Measurements from ENCODE around the gene CACNG4.

The CACNG4 gene

GRCh38 chr17:66985338-66986237 is 21.1 kb downstream of the CACNG4 start:
- DNase-seq (ENCODE audit: low spot score): no peak

GRCh38 chr17:66986659-66987058 is 22.2 kb downstream of the CACNG4 start:
- no peak for DNase-seq (ENCODE audit: low spot score)

GRCh38 chr17:66987059-66987616 is 22.6 kb downstream of the CACNG4 start:
- DNase-seq (ENCODE audit: low spot score): no peak

- no peak for DNase-seq (ENCODE audit: low spot score)
These were observed 23.7 kb downstream of the CACNG4 start for GRCh38 chr17:66988069-66988798.

DNA sequence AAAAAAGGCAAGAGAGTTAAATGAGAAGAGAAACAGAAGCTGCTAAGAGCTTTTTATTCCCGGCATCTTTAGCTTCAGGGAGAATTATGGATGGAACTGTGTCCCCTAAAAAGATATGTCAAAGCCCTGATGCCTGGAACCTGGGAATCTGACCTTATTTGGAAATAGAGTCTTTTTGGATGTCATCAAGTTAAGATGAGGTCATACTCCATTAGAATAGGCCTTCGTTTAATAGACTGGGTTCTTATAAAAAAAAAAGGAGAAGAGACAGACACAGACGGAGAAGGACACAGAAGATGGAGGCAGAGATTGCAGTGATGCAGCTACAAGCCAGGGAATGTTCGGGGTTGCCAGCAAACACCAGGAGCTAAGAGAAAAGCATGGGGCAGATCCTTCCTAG is 24.6 kb downstream of the CACNG4 start:
- DNase-seq (ENCODE audit: low spot score): no peak

DNA sequence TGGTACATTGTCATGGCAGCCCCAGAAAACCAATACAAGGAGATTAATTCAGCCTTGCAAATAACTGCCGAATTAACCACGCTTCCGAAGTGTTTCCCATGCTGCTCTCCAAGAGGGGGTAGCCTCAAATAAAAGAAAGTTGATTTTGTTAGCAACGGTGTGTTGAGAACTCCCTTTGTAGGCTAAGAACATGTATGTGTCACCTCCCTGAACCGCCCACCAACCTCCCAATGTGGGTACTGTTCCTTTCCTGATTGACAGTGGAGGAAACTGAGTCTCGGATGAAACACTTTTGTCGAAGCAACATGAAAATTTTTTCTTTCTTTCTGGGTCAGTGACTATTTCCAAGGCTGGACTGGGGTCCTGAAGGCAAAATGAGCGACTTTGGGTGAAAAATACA is 25.1 kb downstream of the CACNG4 start:
- DNase-seq (ENCODE audit: low spot score): no peak

DNA sequence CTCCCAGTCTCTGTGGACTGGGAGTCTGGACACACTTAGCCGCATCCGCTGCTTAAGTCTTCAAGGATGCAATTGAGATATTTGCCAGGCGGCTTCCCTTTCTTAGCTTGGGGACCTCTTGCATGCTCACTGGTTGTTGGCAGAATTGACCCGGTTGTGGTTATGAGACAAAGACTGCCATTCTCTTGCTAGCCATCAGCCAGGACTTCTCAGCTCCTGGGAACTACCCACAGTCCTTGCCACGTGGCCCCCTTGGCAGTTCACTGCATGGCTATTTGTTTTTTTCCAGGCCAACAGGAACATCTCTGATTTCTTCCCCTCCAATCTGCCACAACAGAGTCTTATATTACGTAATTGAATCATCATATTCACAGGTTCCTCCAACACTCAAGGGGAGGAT is 25.5 kb downstream of the CACNG4 start:
- no peak for DNase-seq (ENCODE audit: low spot score)

DNA sequence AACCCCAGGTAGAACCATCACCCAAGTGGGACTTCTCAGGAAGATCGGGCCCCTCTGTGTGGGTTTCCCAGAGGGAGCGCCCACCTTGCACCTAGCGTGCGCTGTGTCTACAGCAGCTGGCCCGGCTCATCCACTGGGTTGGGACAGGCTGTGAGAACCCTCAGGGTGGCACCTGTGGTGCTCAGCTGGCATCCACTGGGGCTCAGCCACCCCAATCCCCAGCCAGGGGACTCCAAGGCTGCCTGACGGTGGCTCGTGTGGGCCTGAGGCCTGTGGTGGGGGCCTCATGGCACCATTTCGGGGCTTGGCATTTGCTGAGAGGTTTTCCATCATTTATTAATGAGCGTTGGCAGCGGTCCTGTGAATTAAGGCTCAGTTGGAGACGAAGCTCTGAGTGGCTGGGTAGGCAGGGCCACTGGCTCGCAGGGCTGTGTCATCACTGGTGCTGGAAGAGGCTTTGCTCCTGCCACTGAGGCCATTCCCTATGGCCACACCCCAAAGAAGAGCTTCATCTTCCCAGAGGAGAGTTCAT is 28.5 kb downstream of the CACNG4 start:
- DNase-seq (ENCODE audit: low spot score): no peak

DNA sequence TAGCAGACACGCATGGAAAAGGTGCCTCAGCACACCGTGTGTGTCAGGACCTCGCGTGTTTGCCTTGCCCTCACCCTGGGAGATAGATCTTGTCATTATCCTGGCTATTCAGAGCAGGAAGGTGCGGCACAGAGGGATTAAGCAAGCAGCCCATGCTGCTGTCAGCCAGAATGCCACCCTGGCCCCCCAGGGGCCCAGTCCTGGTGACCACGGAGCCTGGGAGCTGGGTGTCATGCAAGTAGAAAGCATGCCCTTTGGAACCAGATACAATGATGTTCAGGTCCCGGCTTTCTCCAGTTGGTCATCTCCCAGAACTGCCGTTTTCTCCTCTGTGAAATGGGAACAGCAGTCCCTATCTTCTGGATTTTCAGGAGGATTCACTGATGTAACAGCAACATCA is 29.9 kb downstream of the CACNG4 start:
- no peak for DNase-seq (ENCODE audit: low spot score)

- DNase-seq (ENCODE audit: low spot score): no peak
These were observed 30.5 kb downstream of the CACNG4 start for GRCh38 chr17:66994930-66995535.

DNA sequence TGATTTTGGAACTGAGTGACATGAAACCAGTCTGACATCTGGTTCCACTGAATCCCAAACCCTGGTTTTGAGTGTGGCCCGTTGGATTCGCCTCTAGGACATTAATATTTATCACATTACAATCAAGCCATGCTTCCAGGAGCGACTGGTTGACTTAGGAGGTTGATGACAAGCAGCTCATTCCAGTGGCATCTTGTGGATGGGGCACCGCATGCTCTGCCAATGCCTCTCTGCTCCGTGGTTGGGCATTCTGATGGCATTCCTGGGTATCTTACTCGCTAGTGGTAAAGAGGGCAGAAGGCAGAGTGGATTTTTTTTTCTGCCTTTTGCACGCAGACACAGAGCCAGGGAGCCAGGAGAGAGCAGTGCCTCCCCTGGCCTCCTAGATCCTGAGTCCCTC is 31.4 kb downstream of the CACNG4 start:
- no peak for DNase-seq (ENCODE audit: low spot score)

DNA sequence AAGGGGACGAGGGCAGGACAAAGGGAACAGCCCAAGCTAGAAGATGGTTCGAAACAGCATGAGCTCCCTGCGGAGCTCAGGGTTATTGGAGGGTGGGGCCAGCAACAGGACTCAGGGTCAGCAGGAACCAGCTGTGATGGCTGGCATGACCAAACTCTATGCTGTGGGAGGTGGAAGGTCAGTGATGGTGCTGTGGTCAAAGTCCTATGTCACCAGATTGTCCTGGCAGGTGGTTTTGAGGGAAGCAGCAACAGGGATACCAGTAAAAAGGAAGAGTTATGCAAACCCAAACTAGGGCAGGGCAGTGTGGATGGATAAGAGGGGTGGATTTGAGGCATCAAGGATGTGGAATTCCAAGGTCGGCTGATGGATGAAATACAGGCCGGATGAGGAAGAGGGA is 32.4 kb downstream of the CACNG4 start:
- DNase-seq (ENCODE audit: low spot score): no peak

GRCh38 chr17:67003231-67003630 is 38.7 kb downstream of the CACNG4 start:
- no peak for DNase-seq (ENCODE audit: low spot score)

DNA sequence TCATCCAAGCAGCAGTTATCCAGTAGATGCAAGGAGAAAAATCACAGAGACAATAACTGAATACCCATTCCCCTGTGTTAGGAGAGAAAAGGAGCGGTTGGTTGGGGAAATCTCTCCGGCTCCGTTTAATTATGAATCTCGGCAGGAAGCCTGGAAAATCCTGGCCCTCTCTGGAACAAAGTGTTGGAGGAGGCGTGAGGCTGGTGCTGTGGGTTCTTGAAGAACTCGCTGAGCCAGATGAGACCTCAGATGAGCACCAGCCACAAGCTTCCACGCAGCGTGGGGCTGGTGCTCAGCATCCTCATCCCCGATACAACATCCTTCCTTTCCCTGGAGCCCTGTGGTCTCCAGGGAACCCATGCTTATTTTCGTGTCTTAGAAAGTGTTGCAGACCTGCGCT is 39.7 kb downstream of the CACNG4 start:
- no peak for DNase-seq (ENCODE audit: low spot score)

GRCh38 chr17:67007266-67007665 is 42.8 kb downstream of the CACNG4 start:
- DNase-seq (ENCODE audit: low spot score): no peak

- no peak for DNase-seq (ENCODE audit: low spot score)
These were observed 43.6 kb downstream of the CACNG4 start for GRCh38 chr17:67008101-67008500.

GRCh38 chr17:67011527-67012175 is 47.1 kb downstream of the CACNG4 start:
- DNase-seq (ENCODE audit: low spot score): no peak

GRCh38 chr17:67013891-67014290 is 49.4 kb downstream of the CACNG4 start:
- no peak for DNase-seq (ENCODE audit: low spot score)

- no peak for DNase-seq (ENCODE audit: low spot score)
These were observed 50.5 kb downstream of the CACNG4 start for GRCh38 chr17:67015001-67015400.

GRCh38 chr17:67016039-67016762 is 51.7 kb downstream of the CACNG4 start:
- no peak for DNase-seq (ENCODE audit: low spot score)

DNA sequence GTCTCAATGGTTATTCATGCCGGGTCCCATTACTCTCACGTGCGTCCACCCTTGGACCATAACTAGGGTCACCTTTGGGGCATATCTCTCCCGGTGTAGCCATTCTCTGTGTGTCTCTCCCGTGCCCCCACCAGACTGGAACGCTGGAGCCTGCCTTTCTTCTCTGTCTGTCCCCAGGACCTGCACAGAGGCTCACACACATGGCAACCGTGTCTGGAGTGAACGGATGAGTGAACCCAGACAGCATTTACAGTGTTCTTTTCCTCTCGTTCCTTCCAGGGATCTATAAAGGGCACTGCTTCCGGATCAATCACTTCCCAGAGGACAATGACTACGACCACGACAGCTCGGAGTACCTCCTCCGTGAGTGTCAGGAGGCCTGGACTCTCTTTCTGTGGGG is 53.4 kb downstream of the CACNG4 start:
- DNase-seq (ENCODE audit: low spot score): no peak

Measured in cerebellar cortex (tissue), 1 donor.